ACC112 (cell line): ENCODE measurements around the gene WSB2.

Source experiments
- H2AFZ ChIP-seq: fragments of 200-600 bp; sonication (generic); one replicate; pipeline ENCODE4 v1.6.0; 2017; ENCODE audit warnings: antibody characterized with exemption, low read length; ENCODE audit not compliant: unreplicated experiment
- H3K27ac ChIP-seq: fragments of 200-600 bp; sonication (generic); 2 replicates; pipeline ENCODE4 v1.5.1; 2014; ENCODE audit warnings: low read depth, mild to moderate bottlenecking, antibody characterized with exemption, low read length, moderate library complexity
- H3K27me3 ChIP-seq: fragments of 200-600 bp; sonication (generic); 2 replicates; pipeline ENCODE4 v1.6.1; 2014; ENCODE audit warnings: mild to moderate bottlenecking, antibody characterized with exemption, low read length, moderate library complexity, mixed read lengths; ENCODE audit not compliant: insufficient read depth
- H3K36me3 ChIP-seq: fragments of 200-600 bp; sonication (generic); 2 replicates; pipeline ENCODE4 v1.6.1; 2016; ENCODE audit warnings: mild to moderate bottlenecking, antibody characterized with exemption, low read length, moderate library complexity, mixed read lengths; ENCODE audit not compliant: insufficient read depth
- H3K4me1 ChIP-seq: fragments of 200-600 bp; sonication (generic); one replicate; pipeline ENCODE4 v1.6.1; 2016; ENCODE audit warnings: low read length, mixed read lengths; ENCODE audit not compliant: insufficient read depth, unreplicated experiment, control insufficient read depth
- H3K4me3 ChIP-seq: fragments of 200-600 bp; sonication (generic); 2 replicates; pipeline ENCODE4 v1.5.1; 2014; ENCODE audit warnings: mild to moderate bottlenecking, low read depth, low read length
- H3K79me2 ChIP-seq: fragments of 200-600 bp; sonication (generic); one replicate; pipeline ENCODE4 v1.6.0; 2016; ENCODE audit warnings: low read length; ENCODE audit not compliant: control insufficient read depth, unreplicated experiment, insufficient read depth

Gene WSB2

GRCh38 chr12:118061873-118062843, 1.2 kb upstream of the WSB2 start:
- Histone ChIP-seq H3K27ac (peak overlapping the region; percentile 74), H2AFZ (peak overlapping the region; percentile 72), H3K4me3 (peak overlapping the region; percentile 84), H3K4me1 (peaks cover 16% of the 10 kb centered on the region), H3K79me2 (peaks cover 41% of the 10 kb centered on the region), H3K36me3 (no peaks in the 10 kb centered on the region), H3K27me3 (no peaks in the 10 kb centered on the region)

DNA sequence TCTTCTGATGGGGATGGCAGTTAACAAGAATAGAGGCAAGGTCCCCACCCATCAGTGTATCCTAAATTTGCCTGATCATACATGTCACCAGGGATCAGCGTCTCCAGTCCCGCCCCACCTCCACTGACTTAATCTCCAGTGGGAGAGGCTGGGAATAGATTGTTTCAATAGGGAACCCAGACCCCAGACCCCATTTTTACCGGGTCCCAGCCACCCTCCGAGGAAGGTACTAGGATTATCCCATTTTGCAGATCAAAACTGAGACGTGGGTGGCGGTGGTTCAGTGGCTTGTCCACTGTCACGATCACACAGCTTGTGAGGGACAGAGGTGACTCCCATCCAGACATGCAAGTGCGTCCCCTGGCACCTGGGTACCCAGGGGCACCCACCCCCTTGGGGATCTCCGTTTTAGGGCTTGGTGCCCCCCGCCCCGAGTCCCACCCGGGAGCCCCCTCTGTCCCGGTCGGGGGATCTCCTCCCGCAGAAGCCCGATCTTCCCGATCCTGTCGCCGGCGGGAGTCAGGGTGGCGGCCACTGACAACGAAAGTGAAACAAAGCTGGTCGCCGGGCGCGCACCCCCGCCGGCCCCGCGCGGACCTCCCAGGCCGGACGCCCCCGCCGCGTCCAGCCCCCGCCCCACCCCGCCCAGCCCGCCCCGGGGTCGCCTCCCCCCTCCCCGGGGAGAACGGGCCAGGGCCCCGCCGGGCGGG, 523 bp downstream of the WSB2 start:
- Histone ChIP-seq H3K36me3 (no peaks in the 10 kb centered on the region), H3K27ac (peak overlapping the region; percentile 81), H3K79me2 (peaks cover 56% of the 10 kb centered on the region), H3K27me3 (no peaks in the 10 kb centered on the region), H2AFZ (no peak overlapping the region), H3K4me3 (peak overlapping the region; percentile 84), H3K4me1 (peaks cover 25% of the 10 kb centered on the region)

DNA sequence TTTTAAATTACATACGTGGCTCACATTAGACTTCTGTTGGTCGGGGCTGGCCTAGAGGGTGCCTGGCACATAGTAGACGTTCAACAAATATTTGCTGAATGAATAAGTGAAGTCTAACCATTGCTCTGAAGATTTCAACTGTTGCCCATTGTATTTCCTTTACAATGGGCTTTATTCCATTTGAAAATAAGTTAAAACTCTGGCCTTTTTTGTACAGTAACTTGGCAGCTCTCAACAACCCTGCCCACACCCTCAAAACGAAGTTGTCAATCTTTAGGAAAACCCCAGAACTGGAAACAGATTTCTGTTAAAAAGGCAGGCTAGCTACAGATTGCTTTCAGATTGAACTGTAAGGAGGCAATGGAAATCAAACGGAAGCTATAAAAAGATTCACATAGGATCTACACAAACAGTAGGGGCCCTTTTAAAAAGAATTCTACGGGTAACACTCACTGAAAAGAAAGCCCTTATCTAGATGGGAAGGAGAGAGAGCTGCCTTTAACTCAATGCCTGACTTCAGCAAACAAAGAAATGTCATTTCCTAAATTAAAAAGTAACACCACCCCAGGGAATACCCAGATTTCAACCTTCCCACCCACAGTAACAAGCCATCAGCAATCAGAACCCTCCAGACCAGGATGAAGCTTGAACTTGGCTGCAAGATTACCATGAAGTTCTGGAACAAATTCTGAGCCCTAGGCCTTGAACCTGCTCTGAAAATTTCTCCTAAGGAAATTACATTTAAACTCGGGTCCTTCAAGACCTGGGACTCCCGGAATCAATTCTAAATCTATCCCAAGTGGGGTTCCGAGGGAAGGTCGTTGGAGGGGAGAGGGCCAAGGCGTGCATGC, 1.4 kb downstream of the WSB2 start:
- no peaks in the 10 kb centered on the region for H3K36me3 ChIP-seq
- peak overlapping the region; percentile 84 for H3K4me3 ChIP-seq
- no peaks in the 10 kb centered on the region for H3K27me3 ChIP-seq
- H3K79me2 ChIP-seq: peaks cover 61% of the 10 kb centered on the region
- H3K27ac ChIP-seq: peak overlapping the region; percentile 81
- H3K4me1 ChIP-seq: peaks cover 25% of the 10 kb centered on the region
- H2AFZ ChIP-seq: no peak overlapping the region

- no peak overlapping the region for H2AFZ ChIP-seq
- H3K36me3 ChIP-seq: no peaks in the 10 kb centered on the region
- peaks cover 61% of the 10 kb centered on the region for H3K79me2 ChIP-seq
- H3K4me3 ChIP-seq: peak overlapping the region; percentile 84; the same call in 1 of the 2 replicates
- peaks cover 27% of the 10 kb centered on the region for H3K4me1 ChIP-seq
- peak overlapping the region; percentile 81 for H3K27ac ChIP-seq
- H3K27me3 ChIP-seq: no peaks in the 10 kb centered on the region
These were observed 2.1 kb downstream of the WSB2 start for GRCh38 chr12:118058881-118059280.

GRCh38 chr12:118058227-118058626, 2.8 kb downstream of the WSB2 start:
- Histone ChIP-seq H3K4me1 (peaks cover 34% of the 10 kb centered on the region), H3K4me3 (no peak overlapping the region), H2AFZ (no peak overlapping the region), H3K36me3 (no peaks in the 10 kb centered on the region), H3K27me3 (no peaks in the 10 kb centered on the region), H3K27ac (no peak overlapping the region), H3K79me2 (peaks cover 66% of the 10 kb centered on the region)

GRCh38 chr12:118055865-118056773, 4.9 kb downstream of the WSB2 start:
- peaks cover 59% of the 10 kb centered on the region for H3K79me2 ChIP-seq
- H3K4me1 ChIP-seq: peaks cover 48% of the 10 kb centered on the region
- no peaks in the 10 kb centered on the region for H3K27me3 ChIP-seq
- H3K36me3 ChIP-seq: peaks cover 9% of the 10 kb centered on the region
- H3K27ac ChIP-seq: no peak overlapping the region
- no peak overlapping the region for H2AFZ ChIP-seq
- H3K4me3 ChIP-seq: no peak overlapping the region

DNA sequence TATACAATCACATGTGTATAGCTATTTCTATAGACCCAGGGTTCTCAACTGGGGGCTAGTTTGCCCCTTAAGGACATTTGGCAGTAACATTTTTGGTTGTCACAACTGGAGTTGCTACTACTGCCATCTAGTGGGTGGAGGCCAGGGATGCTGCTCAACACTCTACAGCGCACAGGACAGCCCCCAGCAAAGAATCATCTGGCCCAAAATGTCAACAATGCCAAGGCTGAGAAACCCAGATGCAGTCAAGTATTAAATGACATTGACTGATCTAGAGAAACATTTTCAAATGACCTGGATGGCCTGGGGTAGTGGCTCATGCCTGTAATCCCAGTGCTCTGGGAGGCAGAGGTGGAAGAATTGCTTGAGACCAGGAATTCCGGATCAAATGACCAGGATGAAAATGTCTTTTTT, 5.8 kb downstream of the WSB2 start:
- peaks cover 9% of the 10 kb centered on the region for H3K36me3 ChIP-seq
- H2AFZ ChIP-seq: no peak overlapping the region
- H3K79me2 ChIP-seq: peaks cover 57% of the 10 kb centered on the region
- H3K4me3 ChIP-seq: no peak overlapping the region
- peaks cover 50% of the 10 kb centered on the region for H3K4me1 ChIP-seq
- H3K27ac ChIP-seq: no peak overlapping the region
- no peaks in the 10 kb centered on the region for H3K27me3 ChIP-seq

DNA sequence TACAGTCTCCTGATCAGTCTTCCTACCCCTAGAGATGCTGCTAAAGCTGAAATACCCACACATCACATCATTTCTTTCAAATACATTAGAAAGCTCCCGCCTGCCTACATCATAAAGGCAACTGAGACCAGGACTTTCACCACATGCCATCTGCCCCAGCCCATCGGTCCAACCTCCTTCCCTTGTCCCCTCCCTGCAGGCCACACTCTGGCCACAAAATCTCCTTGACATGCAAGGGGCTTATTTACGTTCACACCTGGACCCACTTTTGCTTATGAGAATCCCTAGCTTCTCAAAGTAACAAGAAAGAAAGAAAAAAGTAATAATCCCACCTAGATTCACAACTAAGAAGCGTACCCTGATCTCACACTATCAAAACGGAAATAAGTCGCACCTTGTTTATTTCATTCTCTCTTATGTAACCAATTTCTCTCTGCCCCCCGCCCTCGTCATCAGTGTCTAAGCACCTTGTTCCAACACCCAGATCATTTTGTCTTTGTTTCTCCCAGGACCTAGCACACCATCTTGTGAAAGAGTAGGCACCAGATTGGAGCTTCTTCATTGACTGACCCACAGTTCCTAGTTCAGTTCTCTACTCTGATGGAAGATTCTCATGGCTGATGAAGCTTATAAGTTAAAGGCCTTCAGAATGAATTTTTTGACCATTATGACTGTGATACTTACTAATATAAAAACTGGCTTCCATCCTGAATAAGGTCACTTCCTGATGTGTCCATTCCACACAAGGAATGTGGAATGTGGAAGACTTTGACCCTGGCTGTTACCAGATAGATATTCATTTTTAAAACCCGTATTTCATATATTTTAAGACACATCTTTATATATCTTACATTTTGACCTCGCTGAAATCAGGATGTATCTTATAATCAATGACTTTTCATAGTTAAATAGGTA, 7.7 kb downstream of the WSB2 start:
- peaks cover 16% of the 10 kb centered on the region for H3K36me3 ChIP-seq
- H3K4me1 ChIP-seq: peaks cover 38% of the 10 kb centered on the region
- H2AFZ ChIP-seq: no peak overlapping the region
- H3K79me2 ChIP-seq: peaks cover 43% of the 10 kb centered on the region
- H3K27ac ChIP-seq: peak overlapping the region; percentile 83
- H3K4me3 ChIP-seq: peak overlapping the region; percentile 13; the same call in 1 of the 2 replicates
- no peaks in the 10 kb centered on the region for H3K27me3 ChIP-seq
